HEK293 (cell line): ENCODE data around the gene CDC42SE2.

Source experiments
- CTCF ChIA-PET: fragments of 350-600 bp; formaldehyde crosslinking; extraction: SDS; loops from one replicate; lab custom pipeline; 2021; ENCODE audit warnings: antibody characterized with exemption; lab: Yijun Ruan, JAX
- POLR2A ChIA-PET: fragments of 300-600 bp; formaldehyde crosslinking; extraction: SDS; loops from one replicate; lab custom pipeline; 2020; ENCODE audit warnings: antibody characterized with exemption, inconsistent platforms; lab: Yijun Ruan, JAX
- H3K27ac ChIP-seq: fragments of 200-500 bp; sonication (Bioruptor generic); 2 replicates; pipeline ENCODE4 v1.5.1; 2014; ENCODE audit warnings: low read depth, low read length, control low read depth, inconsistent platforms; ENCODE audit errors: extremely low read depth
- H3K36me3 ChIP-seq, 2 experiments: fragments of 200-500 bp in 1 of 2; sonication (Bioruptor generic) in 1 of 2; 1 replicate in 1 of 2; 2 replicates in 1 of 2; pipeline ENCODE4 v1.5.1; 2014 to 2017; ENCODE audit warnings: inconsistent platforms in 2 of 2, low read length in 2 of 2; ENCODE audit not compliant: control insufficient read depth in 2 of 2, insufficient read depth in 1 of 2
- H3K4me1 ChIP-seq: fragments of 200-500 bp; sonication (Bioruptor generic); 2 replicates; pipeline ENCODE4 v1.5.1; 2014; ENCODE audit warnings: mild to moderate bottlenecking, low read length, inconsistent platforms; ENCODE audit not compliant: control insufficient read depth, insufficient read depth
- H3K4me3 ChIP-seq: 2 replicates; pipeline ENCODE4 v1.5.1; 2011; ENCODE audit warnings: low read depth, mild to moderate bottlenecking, control low read depth, low read length, moderate library complexity
- H3K9me3 ChIP-seq: fragments of 200-500 bp; sonication (Bioruptor generic); 2 replicates; pipeline ENCODE4 v1.5.1; 2014; ENCODE audit warnings: low read depth, low read length, inconsistent platforms; ENCODE audit not compliant: control insufficient read depth, insufficient read depth
- BCL6B ChIP-seq: fragments of 450-650 bp; formaldehyde crosslinking; IDR thresholded peaks from 2 replicates; pipeline ENCODE4 v1.5.1; 2017; ENCODE audit warnings: missing biosample characterization, missing genetic modification characterization
- FEZF1 ChIP-seq: fragments of 450-650 bp; formaldehyde crosslinking; IDR thresholded peaks from 2 replicates; pipeline ENCODE4 v1.5.1; 2016; ENCODE audit warnings: missing biosample characterization, missing genetic modification characterization
- GLIS1 ChIP-seq: fragments of 450-650 bp; formaldehyde crosslinking; IDR thresholded peaks from 2 replicates; pipeline ENCODE4 v1.5.1; 2016; ENCODE audit warnings: missing biosample characterization, missing genetic modification characterization
- HOXD13 ChIP-seq: sonication (generic); formaldehyde crosslinking; IDR thresholded peaks from 2 replicates; pipeline ENCODE4 v1.8.0; 2022; ENCODE audit warnings: missing genetic modification reagents, borderline replicate concordance
- KLF10 ChIP-seq: fragments of 450-650 bp; IDR thresholded peaks from 2 replicates; pipeline ENCODE4 v1.5.1; 2018; ENCODE audit warnings: missing biosample characterization, mild to moderate bottlenecking, missing genetic modification characterization
- OSR2 ChIP-seq: fragments of 450-650 bp; formaldehyde crosslinking; IDR thresholded peaks from 2 replicates; pipeline ENCODE4 v1.5.1; 2016; ENCODE audit warnings: missing biosample characterization, missing genetic modification characterization
- YY2 ChIP-seq: fragments of 450-650 bp; formaldehyde crosslinking; IDR thresholded peaks from 2 replicates; pipeline ENCODE4 v1.5.1; 2016; ENCODE audit warnings: missing biosample characterization, missing genetic modification characterization
- ZBTB10 ChIP-seq: fragments of 450-650 bp; formaldehyde crosslinking; IDR thresholded peaks from 2 replicates; pipeline ENCODE4 v1.5.1; 2016; ENCODE audit warnings: missing biosample characterization, missing genetic modification characterization
- ZBTB7A ChIP-seq: fragments of 450-650 bp; formaldehyde crosslinking; IDR thresholded peaks from 2 replicates; pipeline ENCODE4 v1.5.1; 2016; ENCODE audit warnings: low read depth, missing biosample characterization, missing genetic modification characterization
- ZIC2 ChIP-seq: fragments of 450-650 bp; formaldehyde crosslinking; IDR thresholded peaks from 2 replicates; pipeline ENCODE4 v1.5.1; 2016; ENCODE audit warnings: missing biosample characterization, missing genetic modification characterization
- ZNF155 ChIP-seq: fragments of 450-650 bp; formaldehyde crosslinking; IDR thresholded peaks from 2 replicates; pipeline ENCODE4 v1.5.1; 2016; ENCODE audit warnings: missing biosample characterization, missing genetic modification characterization
- ZNF16 ChIP-seq: fragments of 450-650 bp; formaldehyde crosslinking; IDR thresholded peaks from 2 replicates; pipeline ENCODE4 v1.5.1; 2016; ENCODE audit warnings: low read depth, missing biosample characterization, missing genetic modification characterization
- ZNF2 ChIP-seq: fragments of 450-650 bp; formaldehyde crosslinking; IDR thresholded peaks from 2 replicates; pipeline ENCODE4 v1.5.1; 2016; ENCODE audit warnings: missing biosample characterization, missing genetic modification characterization
- ZNF202 ChIP-seq: fragments of 450-650 bp; formaldehyde crosslinking; IDR thresholded peaks from 2 replicates; pipeline ENCODE4 v1.5.1; 2016; ENCODE audit warnings: missing biosample characterization, missing genetic modification characterization, borderline replicate concordance
- ZNF223 ChIP-seq: fragments of 450-650 bp; formaldehyde crosslinking; IDR thresholded peaks from 2 replicates; pipeline ENCODE4 v1.5.1; 2016; ENCODE audit warnings: missing biosample characterization, missing genetic modification characterization
- ZNF423 ChIP-seq: fragments of 450-650 bp; formaldehyde crosslinking; IDR thresholded peaks from 2 replicates; pipeline ENCODE4 v1.5.1; 2016; ENCODE audit warnings: missing biosample characterization, missing genetic modification characterization
- ZNF473 ChIP-seq: fragments of 450-650 bp; formaldehyde crosslinking; IDR thresholded peaks from 2 replicates; pipeline ENCODE4 v1.5.1; 2017; ENCODE audit warnings: missing biosample characterization, missing genetic modification characterization
- ZNF510 ChIP-seq: fragments of 450-650 bp; formaldehyde crosslinking; IDR thresholded peaks from 2 replicates; pipeline ENCODE4 v1.5.1; 2018; ENCODE audit warnings: mild to moderate bottlenecking, missing genetic modification characterization, missing biosample characterization; ENCODE audit not compliant: insufficient replicate concordance
- ZNF580 ChIP-seq: fragments of 450-650 bp; formaldehyde crosslinking; IDR thresholded peaks from 2 replicates; pipeline ENCODE4 v1.5.1; 2016; ENCODE audit warnings: missing biosample characterization, missing genetic modification characterization
- ZNF624 ChIP-seq: fragments of 450-650 bp; formaldehyde crosslinking; IDR thresholded peaks from 2 replicates; pipeline ENCODE4 v1.5.1; 2017; ENCODE audit warnings: missing biosample characterization, missing genetic modification characterization
- ZNF791 ChIP-seq: fragments of 450-650 bp; formaldehyde crosslinking; IDR thresholded peaks from 2 replicates; pipeline ENCODE4 v1.5.1; 2016; ENCODE audit warnings: missing biosample characterization, missing genetic modification characterization
- TF ChIP-seq, protein P1 (sequence below): fragments of 450-650 bp; formaldehyde crosslinking; IDR thresholded peaks from 2 replicates; pipeline ENCODE4 v1.5.1; 2016; ENCODE audit warnings: missing biosample characterization, missing genetic modification characterization

The CDC42SE2 gene

DNA sequence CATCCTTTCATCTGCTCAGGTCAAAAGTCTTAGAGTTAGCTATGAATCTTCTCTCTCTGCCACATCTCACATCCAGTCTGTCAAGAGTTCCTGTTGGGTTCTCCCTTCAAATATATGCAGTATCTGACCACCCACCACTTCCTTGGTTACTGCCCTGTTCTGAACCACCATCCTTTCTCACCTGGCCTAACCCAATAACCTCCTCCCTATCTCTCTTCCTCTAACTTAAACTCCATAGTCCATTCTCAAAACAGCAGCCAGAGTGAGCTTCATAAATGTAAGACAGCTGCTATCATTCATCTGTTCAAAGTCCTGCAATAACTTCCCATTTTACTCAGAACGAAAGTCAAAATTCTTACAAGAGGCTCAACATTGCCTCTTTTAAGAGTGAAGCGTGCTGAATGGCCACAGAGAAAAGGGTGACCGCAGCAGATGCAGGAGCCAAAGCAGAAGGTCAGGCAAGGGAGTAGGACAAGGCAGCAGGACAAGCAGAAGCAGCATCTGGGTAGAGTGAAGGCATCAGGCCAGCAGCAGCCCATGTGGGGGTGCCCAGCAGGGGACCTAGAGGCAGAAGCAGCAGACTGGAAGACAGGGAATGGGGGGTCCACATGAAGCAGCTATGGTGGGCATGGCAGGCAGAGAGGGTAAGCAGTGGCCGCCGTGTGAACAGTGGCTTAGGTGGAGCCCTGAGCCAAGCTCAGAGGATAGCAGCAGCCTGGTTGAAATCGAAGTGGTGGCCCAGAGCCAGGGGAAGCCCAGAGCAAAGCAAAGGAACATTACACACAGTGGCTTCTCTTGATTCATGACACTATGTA, 39.3 kb upstream of the CDC42SE2 start:
- H3K4me1 ChIP-seq: no peaks in the 10 kb centered on the region
- H3K27ac ChIP-seq: no peak overlapping the region
- no peak overlapping the region for H3K4me3 ChIP-seq
- ChIA-PET POLR2A (no interaction called here), CTCF (no interaction called here)
- TF ChIP-seq ZNF2 (tag by site-specific recombination) (no peak), GLIS1 (0 out of 2 replicates have a peak, but pooled peaks have one; percentile 33)
- H3K36me3 ChIP-seq: no peaks in the 10 kb centered on the region
- H3K9me3 ChIP-seq: no peaks in the 10 kb centered on the region

DNA sequence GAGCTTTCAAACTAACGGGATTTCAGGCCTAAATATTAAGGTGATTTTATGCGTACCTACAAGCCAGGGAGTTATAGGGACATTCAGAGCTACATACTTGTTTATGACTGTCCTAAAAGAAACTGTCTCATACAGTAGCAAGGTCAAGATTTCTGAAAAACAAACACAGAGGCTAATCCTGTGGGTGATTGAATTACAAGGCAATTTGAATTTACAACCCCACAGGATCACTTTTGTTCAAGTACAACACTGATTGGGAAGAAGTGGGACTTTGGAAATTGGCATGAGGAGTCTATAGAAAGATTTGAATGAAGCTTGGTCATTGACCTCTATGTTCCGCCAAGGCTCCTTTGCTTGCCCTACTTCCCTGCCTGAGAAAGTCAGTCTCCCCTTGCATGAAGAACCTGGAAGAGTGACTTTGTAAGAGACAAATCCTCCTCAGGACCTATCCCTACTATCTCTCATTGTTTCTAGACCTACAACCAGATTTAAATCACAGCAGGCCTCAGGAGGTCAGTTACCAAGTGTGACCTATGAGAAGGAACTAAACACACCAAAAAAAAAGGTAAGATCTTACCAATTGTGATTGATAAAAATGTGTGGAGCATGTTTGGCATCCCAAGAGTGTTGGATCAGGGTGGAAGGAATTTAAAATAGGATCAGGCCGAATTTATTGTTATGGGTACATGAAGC, 38.4 kb upstream of the CDC42SE2 start:
- ChIA-PET POLR2A (no interaction called here), CTCF (interaction anchor here (0.7 kb wide), 2 partner anchors 15 to 29 kb away, joined by 3 to 4 read pairs; no protein-coding TSS in a partner anchor)
- no peaks in the 10 kb centered on the region for H3K4me1 ChIP-seq
- no peaks in the 10 kb centered on the region for H3K36me3 ChIP-seq
- TF ChIP-seq ZNF624 (tag by site-specific recombination): no peak
- peak; percentile 15; the same call in 1 of the 2 replicates for TF ChIP-seq OSR2 (tag by site-specific recombination)
- no peaks in the 10 kb centered on the region for H3K9me3 ChIP-seq
- H3K27ac ChIP-seq: no peak overlapping the region
- H3K4me3 ChIP-seq: no peak overlapping the region

DNA sequence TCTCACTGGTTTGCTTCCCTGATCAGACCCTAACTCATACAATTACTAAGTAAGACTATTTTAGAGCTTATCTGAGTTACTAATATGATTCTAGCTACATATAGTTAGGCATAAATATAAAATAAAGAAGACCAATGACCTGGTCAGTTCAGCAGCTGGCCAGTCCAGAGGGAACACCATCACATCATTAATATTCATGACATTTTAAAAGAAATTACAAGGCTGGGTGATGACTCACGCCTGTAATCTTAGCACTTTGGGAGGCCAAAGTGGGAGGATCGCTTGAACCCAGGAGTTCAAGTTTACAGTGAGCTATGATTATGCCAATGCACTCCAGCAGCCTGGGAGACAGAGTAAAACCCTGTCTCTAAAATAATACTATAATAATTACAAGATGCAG, 37.0 kb upstream of the CDC42SE2 start:
- CTCF ChIA-PET: no interaction called here
- POLR2A ChIA-PET: interaction anchor here (0.6 kb wide), 1 partner anchor 954 kb away, joined by 3 read pairs; no protein-coding TSS in a partner anchor
- Histone ChIP-seq H3K36me3 (no peaks in the 10 kb centered on the region), H3K4me1 (no peaks in the 10 kb centered on the region), H3K4me3 (no peak overlapping the region), H3K27ac (no peak overlapping the region), H3K9me3 (no peaks in the 10 kb centered on the region)
- TF ChIP-seq ZBTB10 (no peak), ZNF202 (tag by site-specific recombination) (no peak), HOXD13 (CRISPR knock-in tag) (no peak), ZBTB7A (no peak), ZNF16 (tag by site-specific recombination) (no peak), KLF10 (tag by site-specific recombination) (no peak), ZNF580 (no peak), ZIC2 (tag by site-specific recombination) (no peak), BCL6B (tag by site-specific recombination) (no peak), ZNF473 (no peak), ZNF223 (no peak), ZNF510 (tag by site-specific recombination) (no peak), ZNF423 (tag by site-specific recombination) (no peak), YY2 (no peak), ZNF155 (tag by site-specific recombination) (no peak), FEZF1 (tag by site-specific recombination) (no peak), ZNF791 (tag by site-specific recombination) (no peak)
- TF ChIP-seq, protein P1, sequence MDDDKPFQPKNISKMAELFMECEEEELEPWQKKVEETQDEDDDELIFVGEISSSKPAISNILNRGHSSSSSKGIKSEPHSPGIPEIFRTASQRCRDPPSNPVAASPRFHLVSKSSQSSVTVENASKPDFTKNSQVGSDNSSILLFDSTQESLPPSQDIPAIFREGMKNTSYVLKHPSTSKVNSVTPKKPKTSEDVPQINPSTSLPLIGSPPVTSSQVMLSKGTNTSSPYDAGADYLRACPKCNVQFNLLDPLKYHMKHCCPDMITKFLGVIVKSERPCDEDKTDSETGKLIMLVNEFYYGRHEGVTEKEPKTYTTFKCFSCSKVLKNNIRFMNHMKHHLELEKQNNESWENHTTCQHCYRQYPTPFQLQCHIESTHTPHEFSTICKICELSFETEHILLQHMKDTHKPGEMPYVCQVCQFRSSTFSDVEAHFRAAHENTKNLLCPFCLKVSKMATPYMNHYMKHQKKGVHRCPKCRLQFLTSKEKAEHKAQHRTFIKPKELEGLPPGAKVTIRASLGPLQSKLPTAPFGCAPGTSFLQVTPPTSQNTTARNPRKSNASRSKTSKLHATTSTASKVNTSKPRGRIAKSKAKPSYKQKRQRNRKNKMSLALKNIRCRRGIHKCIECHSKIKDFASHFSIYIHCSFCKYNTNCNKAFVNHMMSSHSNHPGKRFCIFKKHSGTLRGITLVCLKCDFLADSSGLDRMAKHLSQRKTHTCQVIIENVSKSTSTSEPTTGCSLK (tag by site-specific recombination): no peak
